Cardiac muscle cell (in vitro differentiated cells and primary cell): ENCODE measurements around the gene SMYD3. TPM values are rescaled to one million over a fixed set of nuclear protein-coding genes. Genes with fewer than 3 reads are reported as not detected.

Source experiments
- DNase-seq, 2 donors: peaks; one replicate each; pipeline versions ENCODE4 v3.0.0 to v3.0.0-alpha.2; 2010 to 2017; ENCODE audit warnings: low read depth in 1 of 2, low spot score in 1 of 2
- H3K27ac ChIP-seq: fragments of 200-600 bp; sonication (generic); 2 replicates; pipeline ENCODE4 v1.5.1; 2016
- H3K27me3 ChIP-seq: fragments of 200-600 bp; sonication (generic); 2 replicates; pipeline ENCODE4 v1.6.0; 2016; ENCODE audit warnings: control low read depth
- H3K36me3 ChIP-seq: fragments of 200-600 bp; sonication (generic); 2 replicates; pipeline ENCODE4 v1.5.1; 2016; ENCODE audit warnings: control low read depth
- H3K4me1 ChIP-seq: fragments of 200-600 bp; sonication (generic); 2 replicates; pipeline ENCODE4 v1.8.1; 2017; ENCODE audit warnings: low read depth, mild to moderate bottlenecking, mixed run types
- H3K4me3 ChIP-seq: fragments of 200-600 bp; sonication (generic); 2 replicates; pipeline ENCODE4 v1.5.1; 2016; ENCODE audit warnings: mild to moderate bottlenecking
- H3K9me3 ChIP-seq: fragments of 200-600 bp; sonication (generic); 2 replicates; pipeline ENCODE4 v1.5.1; 2017; ENCODE audit warnings: low read depth, mild to moderate bottlenecking, control low read depth
- CTCF ChIP-seq: IDR thresholded peaks from 2 replicates; pipeline ENCODE4 v1.5.1; 2012; ENCODE audit warnings: low read depth, mild to moderate bottlenecking, low read length
- polyA plus RNA-seq: library from polyadenylated mRNA; unstranded; fragments of >200 nt; fragmentation: Nextera tagmentation; extraction: Ambion mirVana; gene quantifications from 2 replicates; pipeline ENCODE4 v1.2.1, GENCODE V29; 2016
- total RNA-seq: library from RNA; depleted of rRNA; stranded (reverse); fragments of >200 nt; gene quantifications from 2 replicates; pipeline ENCODE4 v1.2.3, GENCODE V29; 2016

SMYD3 gene
- total and polyA plus RNA-seq, 2 experiments from 2014 or later = 47.2 to 50.8 TPM

- DNase-seq = no peak
- no peak for TF ChIP-seq CTCF
These were observed 26.4 kb upstream of the SMYD3 start for GRCh38 chr1:246533371-246533905.

GRCh38 chr1:246532519-246532918 is 25.4 kb upstream of the SMYD3 start:
- TF ChIP-seq CTCF = peak; percentile 16
- Histone ChIP-seq H3K4me1 (no peaks in the 10 kb centered on the region), H3K9me3 (no peaks in the 10 kb centered on the region), H3K4me3 (no peak overlapping the region), H3K27me3 (no peaks in the 10 kb centered on the region), H3K36me3 (no peaks in the 10 kb centered on the region), H3K27ac (no peak overlapping the region)
- no peak for DNase-seq

More at GRCh38 chr1:246533371-246533905, 26.4 kb upstream of the SMYD3 start:
- H3K27ac ChIP-seq = no peak overlapping the region
- H3K4me1 ChIP-seq = no peaks in the 10 kb centered on the region
- H3K27me3 ChIP-seq = no peaks in the 10 kb centered on the region
- no peaks in the 10 kb centered on the region for H3K36me3 ChIP-seq
- H3K4me3 ChIP-seq = no peak overlapping the region
- H3K9me3 ChIP-seq = no peaks in the 10 kb centered on the region

GRCh38 chr1:246530482-246530881 is 23.4 kb upstream of the SMYD3 start:
- H3K36me3 ChIP-seq = no peaks in the 10 kb centered on the region
- no peak for TF ChIP-seq CTCF

GRCh38 chr1:246528933-246529731 is 22.1 kb upstream of the SMYD3 start:
- Histone ChIP-seq H3K27me3 (no peaks in the 10 kb centered on the region), H3K9me3 (no peaks in the 10 kb centered on the region), H3K4me3 (no peak overlapping the region), H3K36me3 (no peaks in the 10 kb centered on the region), H3K27ac (no peak overlapping the region), H3K4me1 (no peaks in the 10 kb centered on the region)
- TF ChIP-seq CTCF = no peak
- DNase-seq = no peak

More at GRCh38 chr1:246530482-246530881, 23.4 kb upstream of the SMYD3 start:
- no peak for DNase-seq
- Histone ChIP-seq H3K4me3 (no peak overlapping the region), H3K27ac (no peak overlapping the region), H3K4me1 (no peaks in the 10 kb centered on the region), H3K9me3 (no peaks in the 10 kb centered on the region), H3K27me3 (no peaks in the 10 kb centered on the region)

GRCh38 chr1:246527402-246528088 is 20.5 kb upstream of the SMYD3 start:
- Histone ChIP-seq H3K36me3 (no peaks in the 10 kb centered on the region), H3K27me3 (no peaks in the 10 kb centered on the region), H3K27ac (no peak overlapping the region), H3K4me1 (no peaks in the 10 kb centered on the region), H3K9me3 (no peaks in the 10 kb centered on the region), H3K4me3 (no peak overlapping the region)
- peak in 1 of 2 donors; percentile 10 for DNase-seq
- TF ChIP-seq CTCF = no peak
